ENCODE results near the gene SSR4.

Gene SSR4

DNA sequence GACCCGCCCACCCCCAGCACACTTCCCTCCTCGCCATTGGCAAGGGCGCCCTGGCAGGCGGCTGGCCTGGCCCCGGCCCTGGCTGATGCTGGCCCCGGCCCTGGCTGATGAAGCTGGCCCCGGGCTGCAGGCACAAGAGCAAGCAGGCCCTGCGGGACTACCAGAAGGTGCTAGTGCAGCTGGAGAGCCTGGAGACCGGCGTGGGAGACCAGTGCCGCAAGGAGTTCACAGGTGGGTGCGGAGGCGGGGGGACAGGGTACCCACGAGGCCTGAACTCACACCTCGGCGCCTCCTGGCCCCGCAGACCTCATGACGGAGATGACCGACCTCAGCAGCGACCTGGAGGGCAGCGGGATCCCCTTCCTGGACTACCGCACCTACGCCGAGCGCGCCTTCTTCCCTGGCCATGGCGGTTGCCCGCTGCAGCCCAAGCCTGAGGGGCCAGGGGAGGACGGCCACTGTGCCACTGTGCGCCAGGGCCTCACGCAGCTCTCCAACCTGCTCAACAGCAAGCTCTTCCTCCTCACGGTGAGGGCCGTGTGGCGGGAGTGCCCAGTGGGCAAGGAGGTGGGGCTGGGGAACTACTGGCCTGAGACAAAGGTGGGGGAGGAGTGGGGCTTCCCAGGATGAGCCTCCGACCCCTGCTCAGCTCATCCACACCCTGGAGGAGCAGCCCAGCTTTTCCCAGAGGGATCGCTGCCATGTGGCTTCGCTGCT is 19.7 kb upstream of the SSR4 start:
- no peak overlapping the region for H3K27ac Mint-ChIP-seq

GRCh38 chrX:153775293-153776119 is 19.0 kb upstream of the SSR4 start:
- Mint-ChIP-seq H3K9me3 (no peaks in the 10 kb centered on the region), H3K27me3 (ENCODE audit: low read depth) (peaks cover 3% of the 10 kb centered on the region), H3K27ac (no peak overlapping the region), H3K4me3 (no peak overlapping the region), H3K4me1 (ENCODE audit: low read depth) (peaks cover 1% of the 10 kb centered on the region), H3K36me3 (ENCODE audit: low read depth) (no peaks in the 10 kb centered on the region)

More for the DNA sequence above, 19.7 kb upstream of the SSR4 start:
- Mint-ChIP-seq H3K4me1 (ENCODE audit: low read depth) (peaks cover 1% of the 10 kb centered on the region), H3K4me3 (no peak overlapping the region), H3K36me3 (ENCODE audit: low read depth) (no peaks in the 10 kb centered on the region), H3K27me3 (ENCODE audit: low read depth) (no peaks in the 10 kb centered on the region), H3K9me3 (no peaks in the 10 kb centered on the region)

GRCh38 chrX:153776120-153776599 is 18.3 kb upstream of the SSR4 start:
- H3K27ac Mint-ChIP-seq: no peak overlapping the region
- H3K9me3 Mint-ChIP-seq: no peaks in the 10 kb centered on the region
- H3K36me3 Mint-ChIP-seq (ENCODE audit: low read depth): no peaks in the 10 kb centered on the region
- peaks cover 1% of the 10 kb centered on the region for H3K4me1 Mint-ChIP-seq (ENCODE audit: low read depth)
- no peak overlapping the region for H3K4me3 Mint-ChIP-seq
- peaks cover 3% of the 10 kb centered on the region for H3K27me3 Mint-ChIP-seq (ENCODE audit: low read depth)

DNA sequence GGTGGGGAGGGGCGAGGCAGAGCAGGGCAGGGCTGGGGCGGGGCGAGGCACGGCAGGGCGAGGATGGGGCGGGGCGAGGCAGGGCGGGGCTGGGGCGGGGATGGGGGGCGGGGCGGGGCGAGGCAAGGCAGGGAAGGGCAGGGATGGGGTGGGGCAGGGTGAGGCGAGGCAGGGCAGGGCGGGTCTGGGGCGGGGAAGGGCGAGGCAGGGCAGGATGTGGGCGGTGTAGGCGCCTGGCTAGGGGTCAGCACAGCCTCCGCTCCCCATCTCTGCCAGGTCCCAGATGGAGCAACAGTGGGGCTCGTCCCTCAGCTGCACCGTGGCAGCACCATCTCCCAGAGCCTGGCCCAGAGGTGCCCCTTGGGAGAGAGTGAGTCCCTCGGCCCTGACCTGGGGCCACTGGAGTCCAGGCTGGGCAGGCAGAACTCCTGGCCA is 17.8 kb upstream of the SSR4 start:
- Mint-ChIP-seq H3K4me3 (no peak overlapping the region), H3K27ac (no peak overlapping the region), H3K36me3 (ENCODE audit: low read depth) (no peaks in the 10 kb centered on the region), H3K4me1 (ENCODE audit: low read depth) (peaks cover 1% of the 10 kb centered on the region), H3K27me3 (ENCODE audit: low read depth) (peaks cover 3% of the 10 kb centered on the region), H3K9me3 (no peaks in the 10 kb centered on the region)

DNA sequence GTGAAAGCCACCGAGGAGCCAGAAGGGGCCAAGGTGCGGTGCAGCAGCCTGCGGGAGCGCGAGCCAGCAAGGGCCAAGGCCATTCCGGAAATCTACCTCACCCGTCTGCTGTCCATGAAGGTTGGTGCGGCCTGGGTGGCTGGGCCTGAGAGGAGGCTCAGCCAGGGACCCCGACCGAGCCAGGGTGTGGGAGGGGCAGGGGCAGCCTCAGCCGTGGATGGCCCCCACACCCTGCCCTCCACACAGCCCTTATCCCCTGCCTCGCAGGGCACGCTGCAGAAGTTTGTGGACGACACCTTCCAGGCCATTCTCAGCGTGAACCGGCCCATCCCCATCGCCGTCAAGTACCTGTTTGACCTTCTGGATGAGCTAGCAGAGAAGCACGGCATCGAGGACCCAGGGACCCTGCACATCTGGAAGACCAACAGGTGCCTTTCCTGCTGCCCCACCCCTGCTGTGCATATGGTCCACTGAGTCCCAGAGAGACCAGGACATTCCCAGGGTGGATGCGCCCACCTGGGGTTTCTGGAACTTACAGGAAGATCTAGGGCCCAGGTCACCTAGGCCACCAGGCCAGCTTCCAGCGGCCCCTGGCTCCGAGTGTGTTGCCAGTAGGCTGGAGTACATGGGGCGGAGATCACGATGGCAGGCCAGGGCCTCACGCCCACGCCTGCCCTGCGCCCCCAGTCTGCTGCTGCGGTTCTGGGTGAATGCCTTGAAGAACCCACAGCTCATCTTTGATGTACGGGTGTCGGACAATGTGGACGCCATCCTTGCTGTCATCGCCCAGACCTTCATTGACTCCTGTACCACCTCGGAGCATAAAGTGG is 17.0 kb upstream of the SSR4 start:
- H3K27ac Mint-ChIP-seq: no peak overlapping the region
- H3K4me1 Mint-ChIP-seq (ENCODE audit: low read depth): peaks cover 1% of the 10 kb centered on the region
- peaks cover 3% of the 10 kb centered on the region for H3K27me3 Mint-ChIP-seq (ENCODE audit: low read depth)
- H3K9me3 Mint-ChIP-seq: no peaks in the 10 kb centered on the region
- no peak overlapping the region for H3K4me3 Mint-ChIP-seq
- H3K36me3 Mint-ChIP-seq (ENCODE audit: low read depth): no peaks in the 10 kb centered on the region

- H3K27me3 Mint-ChIP-seq (ENCODE audit: low read depth): peaks cover 3% of the 10 kb centered on the region
- H3K27ac Mint-ChIP-seq: no peak overlapping the region
- H3K4me3 Mint-ChIP-seq: no peak overlapping the region
- no peaks in the 10 kb centered on the region for H3K36me3 Mint-ChIP-seq (ENCODE audit: low read depth)
- peaks cover 1% of the 10 kb centered on the region for H3K4me1 Mint-ChIP-seq (ENCODE audit: low read depth)
- H3K9me3 Mint-ChIP-seq: no peaks in the 10 kb centered on the region
Measured at GRCh38 chrX:153778181-153778580, 16.3 kb upstream of the SSR4 start.

DNA sequence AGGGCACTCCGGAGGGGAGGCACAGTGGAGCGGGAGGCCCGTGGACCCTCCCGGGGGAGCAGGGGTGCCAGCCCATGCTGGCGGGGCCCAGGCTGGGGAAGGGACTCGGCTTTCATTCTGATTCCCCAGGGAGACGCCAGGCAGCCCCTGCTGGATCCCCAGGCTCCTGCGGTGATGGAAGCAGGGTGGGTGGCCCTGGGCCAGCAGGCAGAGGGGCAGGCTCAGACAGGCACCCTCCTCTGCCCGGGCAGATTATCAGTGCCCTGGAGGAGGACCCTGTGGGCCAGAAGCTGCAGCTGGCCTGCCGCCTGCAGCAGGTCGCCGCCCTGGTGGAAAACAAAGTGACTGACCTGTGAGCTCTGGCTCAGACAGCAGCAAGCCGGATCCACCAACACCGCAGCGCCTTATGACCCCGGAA is 15.8 kb upstream of the SSR4 start:
- peaks cover 3% of the 10 kb centered on the region for H3K27me3 Mint-ChIP-seq (ENCODE audit: low read depth)
- no peaks in the 10 kb centered on the region for H3K9me3 Mint-ChIP-seq
- no peak overlapping the region for H3K27ac Mint-ChIP-seq
- no peak overlapping the region for H3K4me3 Mint-ChIP-seq
- no peaks in the 10 kb centered on the region for H3K36me3 Mint-ChIP-seq (ENCODE audit: low read depth)
- H3K4me1 Mint-ChIP-seq (ENCODE audit: low read depth): peaks cover 1% of the 10 kb centered on the region

GRCh38 chrX:153779891-153780677 is 14.4 kb upstream of the SSR4 start:
- H3K27me3 Mint-ChIP-seq (ENCODE audit: low read depth): peaks cover 3% of the 10 kb centered on the region
- no peaks in the 10 kb centered on the region for H3K9me3 Mint-ChIP-seq
- no peak overlapping the region for H3K4me3 Mint-ChIP-seq
- H3K4me1 Mint-ChIP-seq (ENCODE audit: low read depth): peaks cover 1% of the 10 kb centered on the region
- no peak overlapping the region for H3K27ac Mint-ChIP-seq
- H3K36me3 Mint-ChIP-seq (ENCODE audit: low read depth): no peaks in the 10 kb centered on the region

GRCh38 chrX:153780678-153781427 is 13.6 kb upstream of the SSR4 start, which contains the start of gene SRPK3:
Gene SRPK3 (plus strand): TSS chrX:153781041. CDS start chrX:153781087, 46 bp downstream.
- no peak within 1 kb of the TSS for H3K4me3 Mint-ChIP-seq
- H3K27ac Mint-ChIP-seq: no peak within 1 kb of the TSS
- peaks cover 3% of the 10 kb centered on the region for H3K27me3 Mint-ChIP-seq (ENCODE audit: low read depth)
- peaks cover 1% of the 10 kb centered on the region for H3K4me1 Mint-ChIP-seq (ENCODE audit: low read depth)
- H3K36me3 Mint-ChIP-seq (ENCODE audit: low read depth): no peaks in the 10 kb centered on the region
- H3K9me3 Mint-ChIP-seq: no peaks in the 10 kb centered on the region

GRCh38 chrX:153781428-153782047 is 12.9 kb upstream of the SSR4 start:
- Mint-ChIP-seq H3K27me3 (ENCODE audit: low read depth) (peaks cover 3% of the 10 kb centered on the region), H3K9me3 (no peaks in the 10 kb centered on the region), H3K4me1 (ENCODE audit: low read depth) (no peaks in the 10 kb centered on the region), H3K27ac (no peak overlapping the region), H3K4me3 (no peak overlapping the region), H3K36me3 (ENCODE audit: low read depth) (no peaks in the 10 kb centered on the region)

GRCh38 chrX:153782313-153782712 is 12.2 kb upstream of the SSR4 start:
- Mint-ChIP-seq H3K9me3 (no peaks in the 10 kb centered on the region), H3K4me1 (ENCODE audit: low read depth) (no peaks in the 10 kb centered on the region), H3K36me3 (ENCODE audit: low read depth) (no peaks in the 10 kb centered on the region), H3K27ac (no peak overlapping the region), H3K4me3 (no peak overlapping the region), H3K27me3 (ENCODE audit: low read depth) (peaks cover 3% of the 10 kb centered on the region)

GRCh38 chrX:153782871-153783270 is 11.6 kb upstream of the SSR4 start:
- Mint-ChIP-seq H3K36me3 (ENCODE audit: low read depth) (no peaks in the 10 kb centered on the region), H3K4me3 (no peak overlapping the region), H3K27ac (no peak overlapping the region), H3K27me3 (ENCODE audit: low read depth) (peaks cover 3% of the 10 kb centered on the region), H3K4me1 (ENCODE audit: low read depth) (no peaks in the 10 kb centered on the region), H3K9me3 (no peaks in the 10 kb centered on the region)
